Fibroblast of the aortic adventitia (primary cell): ENCODE data around the gene IGF2BP3. TPM values are rescaled to one million over a fixed set of nuclear protein-coding genes. Genes with fewer than 3 reads are reported as not detected.
"Not testable (repeated sequence)": the region's sequence is repeated elsewhere in the genome, so short reads cannot be mapped to it uniquely, and the experiment has no call there.

Experiments
- DNase-seq: peaks from one replicate; pipeline ENCODE4 v3.0.0-alpha.2; 2010; ENCODE audit warnings: low read depth
- H3K4me3 ChIP-seq: 2 replicates; pipeline ENCODE4 v1.5.1; 2011; ENCODE audit warnings: low read depth, mild to moderate bottlenecking, control low read depth, low read length, moderate library complexity
- total RNA-seq: library from RNA; depleted of rRNA; stranded (reverse); fragments of >200 nt; gene quantifications from 2 replicates; pipeline ENCODE4 v1.2.3, GENCODE V29; 2012; ENCODE audit warnings: low replicate concordance
- TF ChIP-seq, protein P1 (sequence below): IDR thresholded peaks from 2 replicates; pipeline ENCODE4 v1.5.1; 2011; ENCODE audit warnings: mild to moderate bottlenecking, low read length, control low read depth, inconsistent platforms; ENCODE audit not compliant: insufficient read depth

The IGF2BP3 gene
- total RNA-seq, 1 donor = 116 TPM

DNA sequence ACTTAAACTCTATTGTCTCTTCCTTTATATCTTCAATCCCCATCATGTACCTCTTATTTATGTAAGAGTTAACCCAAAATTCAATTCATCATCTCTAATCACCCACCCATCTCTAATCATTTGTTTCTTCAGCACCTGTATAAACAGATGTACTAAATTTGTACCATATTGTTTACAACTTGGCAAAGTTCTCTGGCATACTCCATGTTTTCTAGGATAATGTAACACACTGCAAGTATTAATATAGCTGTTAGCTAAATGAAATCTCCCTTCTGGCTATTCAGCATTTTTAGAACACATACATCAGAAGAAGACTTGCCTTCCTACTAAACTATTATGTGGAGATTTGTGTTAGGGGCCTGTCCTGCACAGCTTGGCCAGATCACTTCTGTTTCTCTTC lies 138.1 kb downstream of the IGF2BP3 start:
- DNase-seq = peak; percentile 53
- TF ChIP-seq, protein P1, sequence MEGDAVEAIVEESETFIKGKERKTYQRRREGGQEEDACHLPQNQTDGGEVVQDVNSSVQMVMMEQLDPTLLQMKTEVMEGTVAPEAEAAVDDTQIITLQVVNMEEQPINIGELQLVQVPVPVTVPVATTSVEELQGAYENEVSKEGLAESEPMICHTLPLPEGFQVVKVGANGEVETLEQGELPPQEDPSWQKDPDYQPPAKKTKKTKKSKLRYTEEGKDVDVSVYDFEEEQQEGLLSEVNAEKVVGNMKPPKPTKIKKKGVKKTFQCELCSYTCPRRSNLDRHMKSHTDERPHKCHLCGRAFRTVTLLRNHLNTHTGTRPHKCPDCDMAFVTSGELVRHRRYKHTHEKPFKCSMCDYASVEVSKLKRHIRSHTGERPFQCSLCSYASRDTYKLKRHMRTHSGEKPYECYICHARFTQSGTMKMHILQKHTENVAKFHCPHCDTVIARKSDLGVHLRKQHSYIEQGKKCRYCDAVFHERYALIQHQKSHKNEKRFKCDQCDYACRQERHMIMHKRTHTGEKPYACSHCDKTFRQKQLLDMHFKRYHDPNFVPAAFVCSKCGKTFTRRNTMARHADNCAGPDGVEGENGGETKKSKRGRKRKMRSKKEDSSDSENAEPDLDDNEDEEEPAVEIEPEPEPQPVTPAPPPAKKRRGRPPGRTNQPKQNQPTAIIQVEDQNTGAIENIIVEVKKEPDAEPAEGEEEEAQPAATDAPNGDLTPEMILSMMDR = no peak
- H3K4me3 ChIP-seq = no peak overlapping the region

DNA sequence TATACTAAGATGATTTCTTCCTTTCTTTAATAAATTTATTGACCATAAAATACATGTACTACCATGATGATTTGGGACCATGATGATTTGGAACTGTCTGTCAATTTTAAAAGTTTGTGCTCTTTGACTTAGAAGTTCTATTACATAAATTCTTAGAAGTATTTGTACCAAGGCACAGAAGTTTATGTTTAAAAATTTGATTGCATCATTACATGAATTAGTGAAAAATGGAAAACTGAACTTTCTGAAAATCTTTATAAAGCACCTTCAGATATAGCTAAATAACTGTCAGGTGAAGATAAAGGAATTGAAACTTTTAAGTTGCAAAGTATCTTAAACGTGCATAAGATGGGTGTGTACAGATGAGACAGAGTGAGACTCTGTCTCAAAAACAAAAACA lies 139.2 kb downstream of the IGF2BP3 start:
- no peak for DNase-seq

DNA sequence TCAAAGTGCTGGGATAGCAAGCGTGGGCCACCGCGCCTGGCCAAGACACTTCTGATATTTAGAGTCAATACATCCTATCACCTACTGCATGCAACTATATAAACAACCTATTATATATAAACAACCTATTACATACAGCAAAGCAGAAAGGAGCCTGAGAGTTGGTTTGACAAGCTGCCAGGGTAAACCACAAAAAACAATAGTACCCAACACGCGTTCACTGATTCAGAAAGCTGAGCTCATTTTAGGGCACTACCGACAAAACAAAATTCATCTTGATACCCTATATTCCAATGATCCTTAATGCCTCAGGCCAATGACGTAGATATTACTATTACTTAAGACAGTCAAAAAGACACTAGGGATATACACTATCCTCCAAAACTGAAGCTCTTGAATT lies 154.9 kb downstream of the IGF2BP3 start:
- peak; percentile 46 for DNase-seq
- no peak overlapping the region for H3K4me3 ChIP-seq
- TF ChIP-seq, protein P1 = no peak

More for the DNA sequence above, 139.2 kb downstream of the IGF2BP3 start:
- TF ChIP-seq, protein P1 = no peak
- no peak overlapping the region for H3K4me3 ChIP-seq

DNA sequence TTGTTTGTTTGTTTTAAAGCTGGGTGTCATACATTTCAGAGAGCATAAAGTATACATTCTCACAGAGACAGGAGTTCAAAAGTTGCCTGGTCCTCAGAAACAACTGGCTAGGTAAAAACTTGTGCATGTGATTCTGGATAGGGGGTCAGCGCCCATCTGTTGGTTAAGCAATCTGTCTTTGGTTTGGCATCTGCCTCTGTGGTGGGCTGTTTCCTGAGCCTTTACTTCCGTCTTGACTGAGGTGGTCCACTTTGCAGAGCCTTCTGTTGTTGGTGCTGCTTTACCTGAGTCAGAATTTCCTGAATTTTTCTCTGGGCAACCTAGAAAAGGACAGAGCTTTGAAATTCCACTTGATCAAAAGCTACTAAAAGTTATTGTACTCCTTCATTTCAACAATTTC lies 158.2 kb downstream of the IGF2BP3 start:
- H3K4me3 ChIP-seq, DNase-seq: not testable (repeated sequence)

DNA sequence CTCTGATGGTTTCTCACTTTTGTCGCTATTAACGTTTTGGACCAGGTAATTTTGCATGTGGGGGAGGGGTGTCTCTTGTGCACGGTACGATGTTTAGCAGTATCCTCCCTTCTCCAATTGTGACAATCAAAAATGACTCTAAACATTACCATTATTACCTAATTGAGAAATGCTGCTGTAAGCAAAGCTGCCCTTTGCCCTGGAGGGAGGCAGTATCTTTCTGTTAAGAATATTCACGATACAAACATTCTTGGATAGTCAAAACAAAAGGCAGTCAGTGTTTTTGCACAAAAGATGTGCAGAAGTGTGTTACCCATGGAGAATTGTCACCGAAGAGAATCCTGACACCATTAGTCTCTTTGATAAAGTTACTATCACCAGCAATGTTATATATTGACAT lies 161.5 kb downstream of the IGF2BP3 start:
- no peak for DNase-seq
- no peak overlapping the region for H3K4me3 ChIP-seq
- TF ChIP-seq, protein P1 = no peak

- TF ChIP-seq, protein P1 = no peak
- no peak for DNase-seq
- no peak overlapping the region for H3K4me3 ChIP-seq
Observed at GRCh38 chr7:23306936-23307521, 163.3 kb downstream of the IGF2BP3 start.

GRCh38 chr7:23299770-23300300 lies 170.5 kb downstream of the IGF2BP3 start:
- H3K4me3 ChIP-seq = peak overlapping the region; percentile 77
- peak; percentile 40 for DNase-seq
- TF ChIP-seq, protein P1 = no peak
